Suprapubic skin (tissue), 4 donors: Measurements from ENCODE around the gene HLCS. TPM values are rescaled to one million over a fixed set of nuclear protein-coding genes. Genes with fewer than 3 reads are reported as not detected.

Experiments used
- DNase-seq, 2 donors: peaks; one replicate each; pipeline ENCODE4 v3.0.0-alpha.2; 2019; ENCODE audit warnings: low spot score in 2 of 2
- H3K27ac ChIP-seq: fragments of 200-600 bp; sonication (generic); one replicate; pipeline ENCODE4 v1.5.1; 2019
- H3K27me3 ChIP-seq: fragments of 200-600 bp; sonication (generic); one replicate; pipeline ENCODE4 v1.5.1; 2019
- H3K36me3 ChIP-seq: fragments of 200-600 bp; sonication (generic); one replicate; pipeline ENCODE4 v1.5.1; 2019
- H3K4me1 ChIP-seq: fragments of 200-600 bp; sonication (generic); one replicate; pipeline ENCODE4 v1.5.1; 2019
- H3K4me3 ChIP-seq: fragments of 200-600 bp; sonication (generic); one replicate; pipeline ENCODE4 v1.5.1; 2019; ENCODE audit warnings: mild to moderate bottlenecking
- H3K9me3 ChIP-seq: fragments of 200-600 bp; sonication (generic); one replicate; pipeline ENCODE4 v1.5.1; 2019
- CTCF ChIP-seq, 2 donors: fragments of 200-600 bp in 1 of 2; fragments of 450-650 bp in 1 of 2; sonication (generic) in 1 of 2; IDR thresholded peaks; one replicate each; pipeline ENCODE4 v1.5.1; 2016 to 2019; ENCODE audit warnings: antibody characterized with exemption in 2 of 2, mild to moderate bottlenecking in 1 of 2, moderate library complexity in 1 of 2
- EP300 ChIP-seq: sonication (generic); formaldehyde crosslinking; IDR thresholded peaks from one replicate; pipeline ENCODE4 v1.6.1; 2017; ENCODE audit warnings: antibody characterized with exemption
- POLR2A ChIP-seq, 2 donors: fragments of 450-650 bp; IDR thresholded peaks; one replicate each; pipeline ENCODE4 v1.6.1; 2017; ENCODE audit warnings: antibody characterized with exemption in 2 of 2, mild to moderate bottlenecking in 2 of 2, moderate library complexity in 2 of 2
- POLR2AphosphoS5 ChIP-seq, 3 donors: sonication (generic); formaldehyde crosslinking; IDR thresholded peaks; one replicate each; pipeline ENCODE4 v1.6.1; 2017; ENCODE audit warnings: antibody characterized with exemption in 3 of 3
- WGBS: methylation state at CpG from one replicate; pipeline ENCODE4 v1.1.5; 2018; 5-methylcytosine and 5-hydroxymethylcytosine counted together
- total RNA-seq, 4 donors: library from RNA; depleted of rRNA; stranded (reverse); fragments of >200 nt; gene quantifications; one replicate each; pipeline ENCODE4 v1.1.0, GENCODE V29; 2016

The HLCS gene
- total RNA-seq, 4 donors from 2014 or later, result 8.4 to 16.1 (median 11.5) TPM

DNA sequence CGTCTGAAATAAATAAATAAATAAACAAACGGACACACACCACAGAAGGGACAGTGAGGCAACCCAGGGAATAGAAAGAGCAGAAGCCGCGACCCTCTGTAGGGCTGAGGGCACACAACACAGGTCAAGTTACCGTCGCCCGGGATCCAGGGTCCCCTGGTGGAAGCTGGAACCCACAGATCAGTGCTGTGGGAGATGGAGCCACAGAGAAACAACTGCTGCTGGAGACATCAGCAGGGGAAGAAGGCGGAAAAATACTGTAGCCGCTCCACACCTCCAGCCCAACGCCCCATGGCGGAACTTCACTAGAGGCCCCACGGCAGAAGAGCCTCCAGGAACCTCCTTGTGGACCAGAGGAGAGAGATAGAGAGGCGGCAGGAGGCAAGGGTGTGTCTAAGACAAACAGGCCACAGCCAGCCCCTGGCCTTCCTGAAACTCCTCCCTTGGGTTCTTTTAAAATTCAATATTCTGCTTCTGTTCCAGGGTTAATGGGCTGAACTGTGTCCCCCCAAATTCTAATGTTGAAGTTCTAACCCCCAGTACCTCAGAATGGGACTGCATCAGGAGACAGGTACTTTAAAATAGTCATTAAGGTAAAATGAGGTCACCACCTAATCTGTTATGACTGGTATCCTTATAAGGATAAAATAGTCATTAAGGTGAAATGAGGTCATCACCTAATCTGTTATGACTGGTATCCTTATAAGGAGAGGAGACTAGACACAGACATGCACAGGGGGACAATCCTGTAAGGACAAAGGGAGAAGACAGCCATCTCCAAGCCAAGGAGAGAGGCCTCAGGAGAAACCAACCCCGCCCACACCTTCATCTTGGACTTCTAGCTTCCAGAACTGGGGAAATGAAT lies 7.7 kb upstream of the HLCS start:
- no peak for TF ChIP-seq POLR2AphosphoS5 (IDR thresholded peaks at IDR 0.05)
- no peak for TF ChIP-seq CTCF (IDR thresholded peaks at IDR 0.05)
- TF ChIP-seq POLR2A (IDR thresholded peaks at IDR 0.05), result no peak
- no peak for TF ChIP-seq EP300
- peaks cover 21% of the 10 kb centered on the region for H3K4me1 ChIP-seq
- WGBS, result 93% methylated on average over 14 of the region's 14 CpGs
- no peak for DNase-seq
- no peaks in the 10 kb centered on the region for H3K36me3 ChIP-seq
- no peak overlapping the region for H3K4me3 ChIP-seq
- no peaks in the 10 kb centered on the region for H3K9me3 ChIP-seq
- H3K27me3 ChIP-seq, result no peaks in the 10 kb centered on the region
- H3K27ac ChIP-seq, result no peak overlapping the region

GRCh38 chr21:36968976-36969375 lies 2.5 kb upstream of the HLCS start:
- WGBS, result 78% methylated on average over 1 of the region's 1 CpG

DNA sequence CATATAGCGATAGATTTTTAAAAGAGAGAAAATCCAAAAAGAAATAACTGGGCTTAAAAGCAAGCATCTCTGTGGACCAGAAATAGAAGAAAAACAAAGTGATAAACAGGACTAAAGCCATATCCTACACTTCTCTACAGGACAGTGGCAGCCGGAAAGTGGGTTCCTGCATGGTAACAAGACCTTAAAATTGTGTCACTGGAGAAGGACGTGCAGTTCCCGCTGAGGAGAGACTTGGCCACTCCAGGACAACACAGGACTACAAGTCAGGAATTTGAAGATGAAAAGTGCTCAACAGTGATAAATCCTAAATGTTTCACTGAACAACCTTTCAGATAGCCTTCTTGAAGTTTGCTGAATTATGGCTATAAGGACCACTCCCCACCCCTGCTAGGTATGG lies 1.9 kb upstream of the HLCS start:
- Histone ChIP-seq H3K36me3 (no peaks in the 10 kb centered on the region), H3K27ac (no peak overlapping the region), H3K27me3 (no peaks in the 10 kb centered on the region), H3K9me3 (no peaks in the 10 kb centered on the region), H3K4me1 (peaks cover 5% of the 10 kb centered on the region), H3K4me3 (no peak overlapping the region)
- WGBS, result 92% methylated on average over 4 of the region's 4 CpGs
- DNase-seq, result no peak
- TF ChIP-seq EP300, result no peak
- no peak for TF ChIP-seq POLR2AphosphoS5 (IDR thresholded peaks at IDR 0.05)
- TF ChIP-seq CTCF (IDR thresholded peaks at IDR 0.05), result no peak
- no peak for TF ChIP-seq POLR2A (IDR thresholded peaks at IDR 0.05)

More at GRCh38 chr21:36968976-36969375, 2.5 kb upstream of the HLCS start:
- no peak overlapping the region for H3K4me3 ChIP-seq
- TF ChIP-seq EP300, result no peak
- no peak for TF ChIP-seq CTCF (IDR thresholded peaks at IDR 0.05)
- no peak for TF ChIP-seq POLR2A (IDR thresholded peaks at IDR 0.05)
- no peak for TF ChIP-seq POLR2AphosphoS5 (IDR thresholded peaks at IDR 0.05)
- H3K9me3 ChIP-seq, result no peaks in the 10 kb centered on the region
- no peak for DNase-seq
- peaks cover 5% of the 10 kb centered on the region for H3K4me1 ChIP-seq
- no peak overlapping the region for H3K27ac ChIP-seq
- no peaks in the 10 kb centered on the region for H3K36me3 ChIP-seq
- H3K27me3 ChIP-seq, result no peaks in the 10 kb centered on the region

DNA sequence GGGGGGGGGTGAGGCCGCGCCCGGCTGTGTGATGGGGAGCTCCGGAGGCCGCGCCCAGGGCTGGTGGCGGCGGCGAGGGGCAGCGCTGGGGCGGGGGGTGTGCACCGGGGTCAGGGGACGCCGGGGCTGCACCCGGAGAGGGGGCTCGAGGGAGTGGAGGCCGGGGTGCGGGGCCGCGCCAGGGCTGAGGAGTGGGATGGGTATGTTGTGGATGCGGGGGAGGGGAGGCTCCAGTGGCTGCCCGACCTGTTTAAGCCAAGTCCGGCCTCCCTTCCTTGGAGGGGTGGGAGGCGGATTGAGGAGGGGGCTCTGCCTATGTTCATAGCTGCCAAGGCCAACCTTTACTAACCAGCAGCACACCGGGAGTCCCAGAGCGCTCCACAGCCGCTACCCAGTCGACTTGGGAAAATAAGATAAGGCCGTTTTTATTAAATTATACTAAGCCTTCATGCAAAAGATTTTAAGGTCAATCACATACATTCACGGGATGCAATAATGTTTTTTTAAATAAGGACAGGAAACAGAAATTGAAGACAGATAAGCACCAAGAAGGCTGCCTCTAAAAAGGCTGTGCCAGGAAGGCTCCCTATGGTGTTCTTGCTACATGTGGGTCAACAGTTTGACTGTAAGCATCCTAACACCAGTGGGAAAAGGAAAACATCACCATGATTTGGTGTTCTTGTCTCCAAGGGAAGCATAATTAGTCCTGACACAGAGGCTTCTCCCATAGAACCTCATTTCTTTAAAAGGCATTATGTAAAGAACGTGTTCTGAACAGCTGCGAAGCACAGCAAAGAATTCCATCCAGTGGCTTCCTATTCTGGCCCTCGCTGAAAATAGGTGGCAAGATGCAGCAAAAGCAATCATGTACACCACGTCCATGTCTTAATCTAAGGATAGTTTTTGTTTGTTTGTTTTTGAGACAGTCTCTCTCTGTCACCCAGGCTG lies 626 bp upstream of the HLCS start:
- WGBS, result 20% methylated on average over 28 of the region's 34 CpGs
- peaks cover 5% of the 10 kb centered on the region for H3K4me1 ChIP-seq
- H3K27ac ChIP-seq, result peak overlapping the region; percentile 42
- no peaks in the 10 kb centered on the region for H3K27me3 ChIP-seq
- no peaks in the 10 kb centered on the region for H3K36me3 ChIP-seq
- peak overlapping the region; percentile 85 for H3K4me3 ChIP-seq
- H3K9me3 ChIP-seq, result no peaks in the 10 kb centered on the region
- DNase-seq, result peak; percentile 78 to 79
- TF ChIP-seq POLR2AphosphoS5 (IDR thresholded peaks at IDR 0.05) (no peak), EP300 (no peak), POLR2A (IDR thresholded peaks at IDR 0.05) (no peak), CTCF (IDR thresholded peaks at IDR 0.05) (no peak)

DNA sequence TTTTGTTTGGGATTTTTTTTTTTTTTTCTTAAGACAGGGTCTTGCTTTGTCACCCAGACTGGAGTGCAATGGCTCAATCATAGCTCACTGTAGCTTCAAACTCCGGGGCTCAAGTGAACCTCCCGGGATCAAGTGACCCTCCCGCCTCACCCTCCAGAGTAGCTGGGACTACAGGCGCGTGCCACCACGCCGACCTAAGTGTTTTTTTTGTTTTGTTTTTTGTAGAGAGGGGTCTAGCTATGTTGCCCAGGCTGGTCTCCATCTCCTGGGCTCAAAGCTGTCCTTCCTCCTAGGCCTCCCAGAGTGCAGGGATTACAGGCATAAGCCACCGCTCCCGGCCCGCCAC lies 776 bp downstream of the HLCS start:
- H3K4me1 ChIP-seq, result peaks cover 5% of the 10 kb centered on the region
- no peaks in the 10 kb centered on the region for H3K9me3 ChIP-seq
- no peak for DNase-seq
- TF ChIP-seq POLR2A (IDR thresholded peaks at IDR 0.05) (no peak), POLR2AphosphoS5 (IDR thresholded peaks at IDR 0.05) (no peak), CTCF (IDR thresholded peaks at IDR 0.05) (no peak), EP300 (no peak)
- H3K27me3 ChIP-seq, result no peaks in the 10 kb centered on the region
- peaks cover 6% of the 10 kb centered on the region for H3K36me3 ChIP-seq
- 78% methylated on average over 7 of the region's 10 CpGs for WGBS
- H3K27ac ChIP-seq, result no peak overlapping the region
- peak overlapping the region; percentile 85 for H3K4me3 ChIP-seq
